ENCODE measurements around the gene HDAC10.

HDAC10 gene

DNA sequence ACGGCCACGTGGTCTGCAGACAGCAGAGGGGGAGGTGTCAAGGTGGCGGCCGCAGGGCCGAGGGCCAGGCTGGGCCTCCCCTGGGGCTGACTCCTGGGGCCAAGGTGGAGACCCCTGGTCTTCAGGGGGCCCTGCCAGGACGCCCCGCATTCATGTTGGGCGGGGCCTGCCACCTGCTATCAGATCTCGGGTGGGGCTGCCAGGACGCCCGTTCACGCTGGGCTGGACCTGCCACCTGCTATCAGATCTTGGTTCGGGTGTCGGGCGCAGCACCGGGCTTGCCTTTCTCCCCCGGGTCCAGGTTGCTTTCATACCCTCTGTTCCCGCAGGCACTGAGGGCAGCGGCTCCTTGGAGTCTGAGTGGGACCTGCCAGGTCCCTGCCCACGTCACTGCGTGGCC is 35.2 kb upstream of the HDAC10 start:
- no peak overlapping the region for H3K4me3 Mint-ChIP-seq
- TF ChIP-seq, protein P1, sequence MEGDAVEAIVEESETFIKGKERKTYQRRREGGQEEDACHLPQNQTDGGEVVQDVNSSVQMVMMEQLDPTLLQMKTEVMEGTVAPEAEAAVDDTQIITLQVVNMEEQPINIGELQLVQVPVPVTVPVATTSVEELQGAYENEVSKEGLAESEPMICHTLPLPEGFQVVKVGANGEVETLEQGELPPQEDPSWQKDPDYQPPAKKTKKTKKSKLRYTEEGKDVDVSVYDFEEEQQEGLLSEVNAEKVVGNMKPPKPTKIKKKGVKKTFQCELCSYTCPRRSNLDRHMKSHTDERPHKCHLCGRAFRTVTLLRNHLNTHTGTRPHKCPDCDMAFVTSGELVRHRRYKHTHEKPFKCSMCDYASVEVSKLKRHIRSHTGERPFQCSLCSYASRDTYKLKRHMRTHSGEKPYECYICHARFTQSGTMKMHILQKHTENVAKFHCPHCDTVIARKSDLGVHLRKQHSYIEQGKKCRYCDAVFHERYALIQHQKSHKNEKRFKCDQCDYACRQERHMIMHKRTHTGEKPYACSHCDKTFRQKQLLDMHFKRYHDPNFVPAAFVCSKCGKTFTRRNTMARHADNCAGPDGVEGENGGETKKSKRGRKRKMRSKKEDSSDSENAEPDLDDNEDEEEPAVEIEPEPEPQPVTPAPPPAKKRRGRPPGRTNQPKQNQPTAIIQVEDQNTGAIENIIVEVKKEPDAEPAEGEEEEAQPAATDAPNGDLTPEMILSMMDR (IDR thresholded peaks at IDR 0.05): no peak
- no peak overlapping the region for H3K27ac Mint-ChIP-seq
- DNase-seq: no peak
- H3K4me1 Mint-ChIP-seq: no peaks in the 10 kb centered on the region
- H3K36me3 Mint-ChIP-seq (ENCODE audit: low read depth): no peaks in the 10 kb centered on the region
- H3K9me3 Mint-ChIP-seq: no peaks in the 10 kb centered on the region
- no peaks in the 10 kb centered on the region for H3K27me3 Mint-ChIP-seq (ENCODE audit: low read depth, poor library complexity)

DNA sequence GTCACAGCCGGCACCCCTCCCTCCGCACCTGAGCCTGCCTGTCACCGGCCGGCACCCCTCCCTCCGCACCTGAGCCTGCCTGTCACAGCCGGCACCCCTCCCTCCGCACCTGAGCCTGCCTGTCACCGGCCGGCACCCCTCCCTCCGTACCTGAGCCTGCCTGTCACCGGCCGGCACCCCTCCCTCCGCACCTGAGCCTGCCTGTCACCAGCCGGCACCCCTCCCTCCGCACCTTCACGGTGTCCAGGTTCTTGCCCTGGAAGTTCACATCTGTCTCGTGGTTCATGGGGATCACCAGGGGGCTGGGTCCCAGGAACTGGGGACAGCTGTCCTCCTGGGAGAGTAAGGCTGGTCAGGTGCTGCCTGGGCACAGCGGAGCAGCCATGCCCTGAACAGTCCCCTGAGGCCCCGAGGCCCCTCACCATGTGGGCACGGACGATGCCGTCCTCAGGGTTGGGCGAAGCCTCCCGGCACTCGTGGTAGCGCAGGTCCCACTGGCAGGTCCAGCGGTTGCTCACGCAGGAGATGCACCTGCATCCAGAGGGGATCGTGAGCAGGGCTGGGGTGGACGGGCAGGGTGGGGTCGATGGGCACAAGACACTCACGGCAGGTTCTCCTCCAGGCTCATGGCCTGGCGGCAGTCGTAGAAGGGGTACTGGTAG is 34.6 kb upstream of the HDAC10 start:
- Mint-ChIP-seq H3K36me3 (ENCODE audit: low read depth) (peaks cover 4% of the 10 kb centered on the region), H3K4me3 (no peak overlapping the region), H3K27ac (no peak overlapping the region), H3K4me1 (no peaks in the 10 kb centered on the region), H3K9me3 (no peaks in the 10 kb centered on the region), H3K27me3 (ENCODE audit: low read depth, poor library complexity) (no peaks in the 10 kb centered on the region)
- no peak for DNase-seq
- TF ChIP-seq, protein P1 (IDR thresholded peaks at IDR 0.05): no peak

DNA sequence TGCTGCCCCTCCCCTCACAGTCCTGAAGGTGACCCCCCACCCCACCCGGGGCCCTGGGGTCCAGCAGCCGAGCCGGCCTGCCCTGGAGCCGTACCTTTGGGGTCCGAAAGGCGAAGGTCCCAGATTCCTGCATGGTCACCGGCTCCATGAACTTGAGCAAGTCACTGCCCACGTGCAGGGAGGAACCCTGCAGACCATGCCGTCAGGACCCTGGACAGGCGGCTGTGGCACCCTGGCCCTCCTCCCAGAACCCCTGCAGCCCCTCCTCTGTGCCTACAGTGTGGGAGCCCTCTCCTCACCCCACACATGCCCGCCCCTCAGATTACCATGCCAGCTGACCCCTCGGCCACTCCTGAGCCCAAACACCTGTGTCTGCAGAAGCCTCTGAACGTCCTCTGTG is 33.4 kb upstream of the HDAC10 start:
- H3K27me3 Mint-ChIP-seq (ENCODE audit: low read depth, poor library complexity): no peaks in the 10 kb centered on the region
- no peaks in the 10 kb centered on the region for H3K4me1 Mint-ChIP-seq
- no peak overlapping the region for H3K27ac Mint-ChIP-seq
- H3K9me3 Mint-ChIP-seq: no peaks in the 10 kb centered on the region
- no peak for DNase-seq
- peaks cover 6% of the 10 kb centered on the region for H3K36me3 Mint-ChIP-seq (ENCODE audit: low read depth)
- TF ChIP-seq, protein P1 (IDR thresholded peaks at IDR 0.05): no peak
- no peak overlapping the region for H3K4me3 Mint-ChIP-seq

DNA sequence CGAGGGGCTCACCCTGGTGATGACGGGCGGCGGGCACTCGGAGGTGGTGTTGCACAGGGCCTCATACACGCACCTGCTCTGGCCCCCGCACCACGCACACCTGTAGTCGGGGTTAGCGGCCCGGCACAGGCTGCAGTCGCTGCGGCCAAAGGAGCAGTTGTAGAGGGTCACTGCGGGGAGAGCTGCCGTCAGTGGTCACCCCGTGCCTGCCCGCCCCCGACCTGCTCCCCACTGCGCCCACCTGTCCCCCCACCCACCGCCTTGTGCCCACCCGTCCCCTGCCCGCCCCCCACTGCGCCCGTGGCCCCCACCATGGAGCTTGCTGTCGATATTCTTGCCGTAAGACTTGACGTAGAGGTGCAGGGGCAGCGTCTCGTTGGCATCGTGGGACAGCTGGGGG is 32.8 kb upstream of the HDAC10 start:
- Mint-ChIP-seq H3K9me3 (no peaks in the 10 kb centered on the region), H3K4me1 (no peaks in the 10 kb centered on the region), H3K36me3 (ENCODE audit: low read depth) (peaks cover 13% of the 10 kb centered on the region), H3K27ac (no peak overlapping the region), H3K4me3 (no peak overlapping the region), H3K27me3 (ENCODE audit: low read depth, poor library complexity) (no peaks in the 10 kb centered on the region)
- TF ChIP-seq, protein P1 (IDR thresholded peaks at IDR 0.05): no peak
- no peak for DNase-seq

DNA sequence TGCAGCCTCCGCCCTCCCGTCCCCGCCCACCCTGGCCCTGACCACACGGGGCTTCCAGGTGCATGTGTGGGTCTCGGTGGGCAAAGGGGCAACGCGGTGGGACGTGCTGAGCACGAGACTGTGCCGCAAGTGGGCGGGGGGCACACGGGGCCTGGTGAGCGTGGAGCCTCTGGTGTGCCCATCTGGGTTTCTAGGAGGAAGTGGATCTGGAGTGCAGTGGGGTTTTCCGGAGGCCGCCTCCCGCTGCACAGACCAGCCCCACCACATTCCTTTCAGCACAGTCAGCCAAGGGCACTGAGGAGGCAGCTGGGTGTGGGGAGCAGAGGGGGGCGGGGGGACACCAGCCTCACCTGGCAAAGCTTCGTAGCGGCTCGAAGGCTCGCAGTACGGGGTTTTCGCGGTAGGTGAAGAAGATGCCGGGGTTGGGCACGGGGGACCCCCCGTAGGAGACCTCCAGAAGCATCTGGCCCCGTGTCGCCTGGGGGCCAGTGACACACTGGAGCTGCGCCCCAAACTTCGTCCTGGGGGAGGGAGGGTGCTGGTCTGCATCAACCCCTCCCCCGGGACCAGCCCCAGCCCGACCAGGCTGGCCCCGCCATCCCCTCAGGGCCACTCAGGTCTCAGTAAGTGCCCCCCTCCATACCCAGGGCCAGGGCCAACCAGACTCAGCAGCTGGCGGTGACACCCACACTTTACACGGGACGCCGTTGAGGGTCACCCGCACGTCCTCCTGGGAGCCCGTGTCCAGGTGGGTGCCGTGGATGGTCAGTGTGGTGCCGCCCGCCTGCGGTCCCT is 31.5 kb upstream of the HDAC10 start:
- no peaks in the 10 kb centered on the region for H3K9me3 Mint-ChIP-seq
- TF ChIP-seq, protein P1 (IDR thresholded peaks at IDR 0.05): no peak
- no peaks in the 10 kb centered on the region for H3K27me3 Mint-ChIP-seq (ENCODE audit: low read depth, poor library complexity)
- H3K27ac Mint-ChIP-seq: no peak overlapping the region
- H3K4me3 Mint-ChIP-seq: no peak overlapping the region
- peaks cover 17% of the 10 kb centered on the region for H3K36me3 Mint-ChIP-seq (ENCODE audit: low read depth)
- H3K4me1 Mint-ChIP-seq: no peaks in the 10 kb centered on the region
- DNase-seq: no peak
